Central memory CD4-positive, alpha-beta T cell (primary cell): ENCODE results near the gene PMPCB.

Source experiments
- DNase-seq: peaks from one replicate; pipeline ENCODE4 v3.0.0; 2022

PMPCB gene

DNA sequence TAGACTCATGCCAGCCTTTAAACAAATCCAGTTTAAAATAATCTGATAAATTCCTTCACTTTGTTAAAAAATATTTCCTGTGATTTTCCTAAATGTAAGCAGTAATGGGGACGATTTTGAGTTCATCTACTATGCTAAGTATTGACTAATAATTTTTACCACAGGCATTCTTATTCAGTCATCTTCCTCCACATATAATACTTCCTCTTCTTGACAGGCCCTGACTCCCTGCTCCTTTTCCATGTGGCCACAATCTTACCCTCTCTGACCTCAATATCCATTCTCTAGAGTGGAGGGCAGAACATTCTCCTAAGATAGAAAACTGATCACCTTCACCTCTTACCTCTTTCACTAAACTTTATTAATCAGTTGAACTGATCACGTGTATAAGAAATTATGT lies 39.5 kb downstream of the PMPCB start:
- DNase-seq: no peak

DNA sequence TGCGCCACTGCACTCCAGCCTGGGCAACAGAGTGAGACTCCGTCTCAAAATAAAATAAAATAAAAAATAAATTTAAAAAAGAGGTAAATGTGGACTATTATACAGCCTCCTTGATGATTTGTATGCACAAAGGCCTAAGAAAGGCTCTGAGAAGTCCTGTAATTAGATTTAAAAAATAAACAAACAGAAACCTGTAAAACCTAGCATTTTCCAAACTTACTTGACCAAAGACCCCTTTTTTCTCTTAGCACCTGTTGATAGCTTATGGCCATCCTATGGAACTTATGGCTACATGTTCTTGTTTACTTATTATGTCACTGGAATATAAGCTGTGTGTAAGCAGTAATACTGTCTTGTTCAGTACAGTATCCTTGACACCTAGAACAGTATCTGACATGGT lies 41.6 kb downstream of the PMPCB start:
- no peak for DNase-seq

DNA sequence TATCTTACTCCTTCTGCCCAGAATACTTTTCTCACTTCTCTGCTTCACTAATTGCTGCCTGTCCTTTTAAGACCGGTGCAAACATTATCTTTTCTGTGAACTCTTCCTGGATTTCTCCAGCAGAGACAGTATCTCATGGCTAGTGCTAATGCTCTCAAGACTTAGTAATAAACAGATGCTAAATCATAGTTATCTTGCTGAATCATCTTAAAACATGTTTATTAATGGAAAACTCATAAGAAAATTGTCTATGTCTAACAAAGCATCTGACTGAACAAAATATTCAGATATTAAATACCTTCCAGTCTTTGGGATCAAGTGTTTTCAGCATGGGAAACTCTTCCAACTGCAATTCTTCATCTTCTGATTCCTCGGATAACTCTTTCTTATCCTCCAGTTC lies 44.2 kb downstream of the PMPCB start:
- no peak for DNase-seq

GRCh38 chr7:103343332-103343731 lies 46.1 kb downstream of the PMPCB start:
- no peak for DNase-seq

GRCh38 chr7:103343758-103344452 lies 46.7 kb downstream of the PMPCB start:
- peak; percentile 5 for DNase-seq

GRCh38 chr7:103344453-103345149 lies 47.4 kb downstream of the PMPCB start, which contains the start of gene DNAJC2:
Gene DNAJC2 (minus strand): TSS chr7:103344767. CDS start chr7:103344622, 145 bp downstream.
- peak; percentile 84 for DNase-seq

DNA sequence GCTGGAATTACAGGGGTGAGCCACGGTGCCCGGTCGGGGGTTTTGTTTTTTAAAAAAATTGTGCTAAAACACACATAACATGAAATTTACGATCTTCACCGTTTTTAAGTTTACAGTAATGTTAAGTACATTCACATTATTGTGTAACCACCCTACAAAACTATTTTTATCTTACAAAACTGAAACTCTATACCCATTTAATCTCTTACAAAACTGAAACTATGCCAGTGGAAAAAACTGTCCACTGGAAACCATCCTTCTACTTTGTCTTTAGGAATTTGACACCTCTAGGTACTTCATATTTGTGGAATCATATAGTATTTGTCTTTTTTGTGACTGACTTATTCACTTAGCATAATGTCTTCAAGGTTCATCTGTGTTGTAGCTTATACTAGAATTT lies 49.2 kb downstream of the PMPCB start:
- no peak for DNase-seq

DNA sequence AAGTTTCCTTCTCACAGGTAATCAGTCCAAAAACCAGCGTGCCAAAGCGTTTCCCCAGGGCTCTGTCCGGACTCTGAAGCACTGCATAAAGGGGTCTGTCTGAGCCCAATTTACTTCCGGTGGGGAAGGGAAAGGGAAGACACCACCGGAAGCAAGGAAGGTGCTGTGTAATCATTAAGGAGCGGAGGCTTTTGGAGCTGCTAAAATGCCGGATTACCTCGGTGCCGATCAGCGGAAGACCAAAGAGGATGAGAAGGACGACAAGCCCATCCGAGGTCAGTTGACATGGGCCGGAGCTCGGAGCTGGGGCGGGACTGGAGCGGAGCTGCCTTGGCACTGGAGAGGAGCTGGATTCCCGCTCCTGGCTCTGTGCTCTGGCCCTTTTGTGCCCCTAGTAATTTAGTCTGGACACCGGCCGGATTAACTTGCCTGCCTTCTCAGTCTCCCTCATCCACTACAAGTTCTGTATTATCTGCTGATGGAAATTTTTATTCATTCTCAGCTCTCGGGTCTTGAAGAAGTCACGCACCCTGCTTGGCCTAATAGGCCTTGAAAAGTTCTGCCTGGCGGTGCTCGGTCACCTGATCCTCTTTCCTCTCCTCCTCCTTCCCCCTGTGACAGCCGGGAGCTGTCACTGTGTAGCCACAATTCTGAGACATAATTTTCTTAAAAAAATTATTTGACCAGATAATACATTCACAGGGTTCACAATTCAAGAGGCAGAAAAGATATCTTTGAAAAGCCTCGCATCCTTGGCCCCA lies 50.5 kb downstream of the PMPCB start, which contains the start of gene PSMC2:
TSS of gene PSMC2 (plus strand) at position 137 of the 761 bp plus-strand sequence. CDS start at position 206, 69 bp downstream.
- DNase-seq: peak; percentile 81

GRCh38 chr7:103348452-103348851 lies 51.2 kb downstream of the PMPCB start:
- DNase-seq: no peak

GRCh38 chr7:103348959-103349358 lies 51.7 kb downstream of the PMPCB start:
- DNase-seq: no peak

GRCh38 chr7:103349805-103350204 lies 52.6 kb downstream of the PMPCB start:
- no peak for DNase-seq
